ENCODE results near the gene SPARC. TPM values are rescaled to one million over a fixed set of nuclear protein-coding genes. Genes with fewer than 3 reads are reported as not detected.

The SPARC gene
- total RNA-seq, 4 donors from 2014 or later, result 918 to 2,129 (median 1,501) TPM

DNA sequence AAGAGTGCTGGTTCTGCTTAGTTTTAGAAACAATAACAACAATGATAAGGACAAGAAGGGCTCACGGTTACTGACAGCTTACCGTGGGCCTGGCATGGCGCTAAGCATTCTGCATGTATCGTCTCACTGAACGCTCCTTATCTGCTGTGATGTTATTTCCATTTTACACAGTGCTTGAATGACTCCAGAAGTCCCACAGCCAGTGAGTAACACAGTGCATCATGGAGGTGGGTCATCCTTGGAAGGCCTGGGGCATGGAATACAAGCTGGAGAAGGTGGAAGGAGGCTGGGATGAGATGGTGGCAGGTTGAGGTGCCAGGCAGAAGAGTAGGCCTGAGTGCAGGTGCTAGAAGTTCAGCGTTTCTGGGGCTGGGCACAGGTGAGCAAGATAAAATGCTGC lies 59.1 kb downstream of the SPARC start:
- peaks cover 0 to 22% (median 0%) of the 10 kb centered on the region in 4 donors for H3K4me1 ChIP-seq
- H3K27ac ChIP-seq, result no peak overlapping the region

DNA sequence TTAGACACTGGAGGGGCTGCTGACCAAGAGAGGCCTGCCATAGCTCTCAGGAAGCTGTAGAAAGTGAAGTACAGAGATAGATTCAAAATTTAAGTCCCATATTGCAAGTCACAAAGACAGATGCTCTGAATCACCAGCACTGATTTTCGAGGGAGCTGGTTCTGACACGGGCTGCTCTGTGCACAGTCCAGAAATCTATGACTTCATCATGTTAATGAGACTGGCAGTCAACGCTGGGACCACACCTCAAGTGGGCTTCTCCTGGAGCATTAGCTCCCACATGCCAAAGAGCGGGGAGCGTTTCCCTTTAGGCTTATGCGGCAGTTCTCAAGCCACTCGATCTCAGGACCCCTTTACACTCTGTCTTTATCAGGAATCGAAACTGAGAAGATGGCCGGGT lies 61.4 kb downstream of the SPARC start:
- WGBS, 2 donors, result 83 to 88% methylated on average over 9 of the region's 9 CpGs
- H3K36me3 ChIP-seq, result no peaks in the 10 kb centered on the region
- no peaks in the 10 kb centered on the region for H3K9me3 ChIP-seq
- no peak overlapping the region for H3K4me3 ChIP-seq
- H3K4me1 ChIP-seq, result peaks cover 0 to 22% (median 0%) of the 10 kb centered on the region in 4 donors
- H3K27ac ChIP-seq, result no peak overlapping the region
- DNase-seq (ENCODE audit: low spot score in 2 of 2), result no peak
- H3K27me3 ChIP-seq, result no peaks in the 10 kb centered on the region
- TF ChIP-seq EP300 (IDR thresholded peaks at IDR 0.05), result no peak
- TF ChIP-seq, protein P1, sequence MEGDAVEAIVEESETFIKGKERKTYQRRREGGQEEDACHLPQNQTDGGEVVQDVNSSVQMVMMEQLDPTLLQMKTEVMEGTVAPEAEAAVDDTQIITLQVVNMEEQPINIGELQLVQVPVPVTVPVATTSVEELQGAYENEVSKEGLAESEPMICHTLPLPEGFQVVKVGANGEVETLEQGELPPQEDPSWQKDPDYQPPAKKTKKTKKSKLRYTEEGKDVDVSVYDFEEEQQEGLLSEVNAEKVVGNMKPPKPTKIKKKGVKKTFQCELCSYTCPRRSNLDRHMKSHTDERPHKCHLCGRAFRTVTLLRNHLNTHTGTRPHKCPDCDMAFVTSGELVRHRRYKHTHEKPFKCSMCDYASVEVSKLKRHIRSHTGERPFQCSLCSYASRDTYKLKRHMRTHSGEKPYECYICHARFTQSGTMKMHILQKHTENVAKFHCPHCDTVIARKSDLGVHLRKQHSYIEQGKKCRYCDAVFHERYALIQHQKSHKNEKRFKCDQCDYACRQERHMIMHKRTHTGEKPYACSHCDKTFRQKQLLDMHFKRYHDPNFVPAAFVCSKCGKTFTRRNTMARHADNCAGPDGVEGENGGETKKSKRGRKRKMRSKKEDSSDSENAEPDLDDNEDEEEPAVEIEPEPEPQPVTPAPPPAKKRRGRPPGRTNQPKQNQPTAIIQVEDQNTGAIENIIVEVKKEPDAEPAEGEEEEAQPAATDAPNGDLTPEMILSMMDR (IDR thresholded peaks at IDR 0.05), result no peak
- no peak for TF ChIP-seq POLR2A (IDR thresholded peaks at IDR 0.05)

More for the DNA sequence above, 59.1 kb downstream of the SPARC start:
- Histone ChIP-seq H3K27me3 (no peaks in the 10 kb centered on the region), H3K4me3 (no peak overlapping the region), H3K36me3 (no peaks in the 10 kb centered on the region), H3K9me3 (no peaks in the 10 kb centered on the region)
- 85 to 87% methylated on average over 6 of the region's 6 CpGs for WGBS, 2 donors
- no peak for TF ChIP-seq EP300 (IDR thresholded peaks at IDR 0.05)
- TF ChIP-seq, protein P1 (IDR thresholded peaks at IDR 0.05), result no peak
- TF ChIP-seq POLR2A (IDR thresholded peaks at IDR 0.05), result no peak
- DNase-seq (ENCODE audit: low spot score in 2 of 2), result no peak

DNA sequence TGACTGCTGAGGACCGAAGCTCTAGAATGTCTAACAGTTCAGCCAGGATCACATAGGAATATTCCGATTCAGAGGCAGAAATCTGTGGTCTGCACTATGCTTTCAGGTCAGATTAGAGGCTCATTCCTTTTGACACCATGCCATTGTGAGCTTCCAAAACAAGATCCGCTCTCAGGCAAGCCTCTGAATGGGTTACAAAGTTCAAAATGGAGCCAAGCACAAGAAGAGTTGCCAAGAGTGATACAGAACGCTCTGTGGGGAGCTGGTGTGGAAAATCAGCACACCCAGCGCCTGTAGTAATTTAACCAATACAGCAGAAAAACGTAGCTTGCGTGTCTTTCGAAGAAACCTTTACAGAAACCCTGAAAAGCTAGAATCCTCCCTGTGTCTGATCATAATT lies 62.2 kb downstream of the SPARC start:
- no peaks in the 10 kb centered on the region for H3K36me3 ChIP-seq
- no peak for DNase-seq (ENCODE audit: low spot score in 2 of 2)
- 31 to 33% methylated on average over 8 of the region's 8 CpGs for WGBS, 2 donors
- no peaks in the 10 kb centered on the region for H3K27me3 ChIP-seq
- H3K4me1 ChIP-seq, result peaks cover 0 to 22% (median 0%) of the 10 kb centered on the region in 4 donors
- no peak overlapping the region for H3K27ac ChIP-seq
- no peak overlapping the region for H3K4me3 ChIP-seq
- TF ChIP-seq POLR2A (IDR thresholded peaks at IDR 0.05) (no peak), EP300 (IDR thresholded peaks at IDR 0.05) (no peak)
- TF ChIP-seq, protein P1 (IDR thresholded peaks at IDR 0.05), result no peak
- H3K9me3 ChIP-seq, result no peaks in the 10 kb centered on the region

DNA sequence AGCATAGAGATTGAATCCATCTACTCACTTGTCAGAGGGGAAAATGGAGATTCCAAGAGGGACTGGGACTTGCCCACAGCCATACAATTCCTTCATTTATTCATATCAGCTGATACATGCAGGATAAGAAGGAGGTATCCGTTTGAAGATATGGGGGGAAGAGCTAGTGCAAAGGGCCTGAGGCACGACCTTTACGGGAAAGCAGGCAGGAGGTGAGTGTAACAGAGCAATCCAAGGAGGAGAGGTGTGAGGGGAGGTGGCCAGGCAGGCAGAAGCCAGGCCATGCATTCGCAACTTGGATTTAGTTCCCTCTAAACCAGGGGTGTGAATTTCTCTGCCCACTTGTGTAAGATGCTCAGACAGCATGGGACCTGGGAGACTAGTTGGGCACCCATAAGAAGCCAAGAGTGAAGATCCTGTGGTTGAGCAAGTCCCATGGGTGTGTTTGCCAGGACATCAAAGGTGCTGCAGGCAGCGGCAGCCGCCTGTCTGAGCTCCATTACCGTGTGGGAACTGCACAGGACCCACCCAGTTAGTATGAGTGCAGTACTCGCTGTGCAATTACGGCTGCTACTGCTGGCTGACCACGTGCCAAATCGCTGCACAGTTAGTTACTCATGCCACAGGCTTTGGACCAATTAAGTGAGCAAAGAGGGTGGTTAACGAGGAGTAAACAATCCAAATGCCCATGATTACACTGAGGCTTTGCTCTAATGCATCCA lies 64.2 kb downstream of the SPARC start:
- H3K27me3 ChIP-seq, result no peaks in the 10 kb centered on the region
- no peaks in the 10 kb centered on the region for H3K36me3 ChIP-seq
- no peaks in the 10 kb centered on the region for H3K9me3 ChIP-seq
- WGBS, 2 donors, result 62 to 72% methylated on average over 10 to 12 of the region's 12 CpGs
- no peak overlapping the region for H3K4me3 ChIP-seq
- no peak for DNase-seq (ENCODE audit: low spot score in 2 of 2)
- H3K27ac ChIP-seq, result no peak overlapping the region
- peaks cover 0 to 11% (median 0%) of the 10 kb centered on the region in 4 donors for H3K4me1 ChIP-seq
- TF ChIP-seq EP300 (IDR thresholded peaks at IDR 0.05), result no peak
- TF ChIP-seq, protein P1 (IDR thresholded peaks at IDR 0.05), result no peak

DNA sequence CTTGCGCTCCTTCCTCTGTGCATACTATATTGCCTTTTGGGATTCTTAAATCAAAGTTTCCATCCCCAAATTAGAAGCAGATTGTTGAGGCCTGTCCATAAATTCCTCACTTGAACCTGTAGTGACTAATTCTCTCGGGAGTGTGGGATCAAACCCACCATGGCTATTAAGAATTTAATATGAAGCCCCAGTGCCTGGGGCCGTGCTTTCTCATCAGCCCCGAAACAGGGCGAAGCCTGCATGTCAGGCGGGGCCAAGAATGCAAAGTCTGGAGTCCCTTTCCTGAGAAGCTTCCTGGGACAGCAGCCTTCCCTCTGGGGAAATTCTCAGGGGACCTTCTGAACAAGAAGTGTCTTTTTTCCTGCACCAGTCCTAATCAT lies 66.3 kb downstream of the SPARC start:
- no peaks in the 10 kb centered on the region for H3K27me3 ChIP-seq
- TF ChIP-seq POLR2A (IDR thresholded peaks at IDR 0.05) (no peak), EP300 (IDR thresholded peaks at IDR 0.05) (no peak)
- TF ChIP-seq, protein P1 (IDR thresholded peaks at IDR 0.05), result no peak
- no peak overlapping the region for H3K27ac ChIP-seq
- 75 to 76% methylated on average over 6 of the region's 6 CpGs for WGBS, 2 donors
- no peaks in the 10 kb centered on the region for H3K36me3 ChIP-seq
- no peak overlapping the region for H3K4me3 ChIP-seq
- DNase-seq (ENCODE audit: low spot score in 2 of 2), result no peak
- no peaks in the 10 kb centered on the region for H3K9me3 ChIP-seq
- H3K4me1 ChIP-seq, result peaks cover 0 to 11% (median 0%) of the 10 kb centered on the region in 4 donors
